ENCODE results near the gene TEX22. TPM values are rescaled to one million over a fixed set of nuclear protein-coding genes. Genes with fewer than 3 reads are reported as not detected.

TEX22 gene
- polyA plus RNA-seq, 3 donors, result 0.52 to 2.2 (median 0.57) TPM

GRCh38 chr14:105389976-105390848, 8.1 kb upstream of the TEX22 start:
- Mint-ChIP-seq H3K4me1 (peaks cover 72% of the 10 kb centered on the region), H3K9me3 (no peaks in the 10 kb centered on the region), H3K27ac (peak overlapping the region; percentile 85 to 96 (median 93)), H3K36me3 (peaks cover 6 to 29% of the 10 kb centered on the region in 2 donors), H3K4me3 (peak overlapping the region; percentile 69 to 80), H3K27me3 (ENCODE audit: low read depth in 3 of 3) (no peaks in the 10 kb centered on the region)
- Histone ChIP-seq H3K4me2 (replicated peaks; ENCODE audit: extremely low read depth, low read length, poor library complexity, severe bottlenecking) (peak overlapping the region; percentile 64), H3K79me2 (ENCODE audit: insufficient read depth, low read length) (no peaks in the 10 kb centered on the region), H3K27ac (ENCODE audit: low read depth in 1 of 2, low read length in 2 of 2) (peak overlapping the region; percentile 82 to 87), H2AFZ (ENCODE audit: insufficient read depth, low read depth, low read length, poor library complexity, severe bottlenecking) (peak overlapping the region; percentile 61), H3K9me3 (replicated peaks in 1 of 2; ENCODE audit: control insufficient read depth in 1 of 2, insufficient read depth in 1 of 2, low read length in 2 of 2) (no peaks in the 10 kb centered on the region), H3K9ac (ENCODE audit: insufficient read depth, low read length, poor library complexity, severe bottlenecking) (peak overlapping the region; percentile 56), H3K27me3 (ENCODE audit: control insufficient read depth in 2 of 2, insufficient read depth in 2 of 2, low read length in 2 of 2) (no peaks in the 10 kb centered on the region), H3K36me3 (replicated peaks in 1 of 2; ENCODE audit: control insufficient read depth in 1 of 2, insufficient read depth in 2 of 2, low read length in 2 of 2) (peaks cover 3% of the 10 kb centered on the region in 2 donors), H3K4me1 (ENCODE audit: control insufficient read depth in 1 of 2, insufficient read depth in 2 of 2, low read length in 2 of 2) (peaks cover 84 to 99% of the 10 kb centered on the region in 2 donors), H4K20me1 (ENCODE audit: insufficient read depth, low read length) (no peaks in the 10 kb centered on the region), H3K4me3 (replicated peaks in 1 of 3; ENCODE audit: low read depth in 2 of 3, low read length in 3 of 3) (peak overlapping the region in 1 of 3 experiments; percentile 49)
- WGBS (ENCODE audit: insufficient coverage), result 45% methylated on average over 18 of the region's 27 CpGs
- intact Hi-C loops (cut with micrococcal nuclease), result loop anchor here (2.0 to 5.0 kb wide), 2 partner anchors 15 to 82 kb away; partner anchors contain the start of gene CRIP2 (in 1 of the 2)
- DNase-seq, result peak; percentile 51 to 68 (median 66)
- TF ChIP-seq CTCF (IDR thresholded peaks at IDR 0.05), result no peak

DNA sequence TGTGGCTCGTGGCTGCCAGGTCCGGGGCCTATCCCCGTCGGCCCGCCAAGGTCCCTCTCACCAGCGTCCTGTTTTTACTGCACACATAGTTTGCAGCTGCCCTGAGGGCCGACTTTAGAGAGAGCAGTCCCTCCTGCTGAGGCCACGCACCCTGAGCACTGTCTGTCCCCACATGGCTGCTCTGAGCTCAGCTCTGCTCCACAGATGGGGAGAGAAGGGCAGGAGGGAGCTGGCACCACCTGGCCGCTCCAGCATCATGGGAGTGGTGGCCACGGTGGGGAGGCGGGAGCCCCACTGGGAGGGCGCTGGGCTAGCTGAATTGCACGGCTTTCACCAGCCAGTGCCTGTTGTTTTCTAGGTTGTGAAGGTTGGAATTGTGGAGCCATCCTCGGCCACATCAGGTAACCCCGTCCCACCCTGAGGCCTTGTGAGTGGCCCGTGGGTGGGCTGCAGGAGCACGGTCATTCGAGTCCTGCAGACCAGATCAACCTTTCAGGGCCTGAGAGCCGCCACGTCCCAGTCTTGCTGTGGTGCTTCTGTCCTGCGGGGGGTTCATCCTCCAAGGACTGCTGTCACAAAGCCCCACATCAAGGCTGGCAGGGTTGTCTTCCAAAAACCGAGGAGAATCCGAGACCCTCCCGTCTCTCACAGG, 7.4 kb upstream of the TEX22 start:
- DNase-seq, result no peak
- Mint-ChIP-seq H3K36me3 (peaks cover 0 to 22% of the 10 kb centered on the region in 2 donors), H3K27me3 (ENCODE audit: low read depth in 3 of 3) (no peaks in the 10 kb centered on the region), H3K9me3 (no peaks in the 10 kb centered on the region), H3K4me1 (peaks cover 70% of the 10 kb centered on the region), H3K27ac (peak overlapping the region; percentile 35 to 96 (median 92)), H3K4me3 (no peak overlapping the region)
- Histone ChIP-seq H3K9me3 (replicated peaks in 1 of 2; ENCODE audit: control insufficient read depth in 1 of 2, insufficient read depth in 1 of 2, low read length in 2 of 2) (no peaks in the 10 kb centered on the region), H3K4me3 (replicated peaks in 1 of 3; ENCODE audit: low read depth in 2 of 3, low read length in 3 of 3) (peak overlapping the region in 1 of 3 experiments; percentile 49), H3K9ac (ENCODE audit: insufficient read depth, low read length, poor library complexity, severe bottlenecking) (peak overlapping the region; percentile 56), H3K4me2 (replicated peaks; ENCODE audit: extremely low read depth, low read length, poor library complexity, severe bottlenecking) (peak overlapping the region; percentile 64), H3K79me2 (ENCODE audit: insufficient read depth, low read length) (no peaks in the 10 kb centered on the region), H2AFZ (ENCODE audit: insufficient read depth, low read depth, low read length, poor library complexity, severe bottlenecking) (no peak overlapping the region), H3K27me3 (ENCODE audit: control insufficient read depth in 2 of 2, insufficient read depth in 2 of 2, low read length in 2 of 2) (no peaks in the 10 kb centered on the region), H3K36me3 (replicated peaks in 1 of 2; ENCODE audit: control insufficient read depth in 1 of 2, insufficient read depth in 2 of 2, low read length in 2 of 2) (no peaks in the 10 kb centered on the region), H3K27ac (ENCODE audit: low read depth in 1 of 2, low read length in 2 of 2) (peak overlapping the region; percentile 82 to 87), H3K4me1 (ENCODE audit: control insufficient read depth in 1 of 2, insufficient read depth in 2 of 2, low read length in 2 of 2) (peaks cover 89 to 100% of the 10 kb centered on the region in 2 donors), H4K20me1 (ENCODE audit: insufficient read depth, low read length) (no peaks in the 10 kb centered on the region)
- intact Hi-C loops (cut with micrococcal nuclease), result loop anchor here in 1 of 2 donors (2.0 kb wide), 1 partner anchor 14 kb away; no protein-coding TSS in a partner anchor
- no peak for TF ChIP-seq CTCF (IDR thresholded peaks at IDR 0.05)
- WGBS (ENCODE audit: insufficient coverage), result 94% methylated on average over 15 of the region's 24 CpGs
